B cell (primary cell): ENCODE measurements around the gene KIF1A.

Source experiments
- EZH2 ChIP-seq: IDR thresholded peaks from 2 replicates; pipeline ENCODE4 v1.6.1; 2012; ENCODE audit warnings: borderline replicate concordance, low read depth, mild to moderate bottlenecking, moderate library complexity, low read length; ENCODE audit not compliant: insufficient read depth, poor library complexity, severe bottlenecking
- TF ChIP-seq, protein P1 (sequence below): fragments of 200-600 bp; IDR thresholded peaks from one replicate; pipeline ENCODE4 v1.8.0; 2022; ENCODE audit warnings: antibody characterized with exemption, mild to moderate bottlenecking

DNA sequence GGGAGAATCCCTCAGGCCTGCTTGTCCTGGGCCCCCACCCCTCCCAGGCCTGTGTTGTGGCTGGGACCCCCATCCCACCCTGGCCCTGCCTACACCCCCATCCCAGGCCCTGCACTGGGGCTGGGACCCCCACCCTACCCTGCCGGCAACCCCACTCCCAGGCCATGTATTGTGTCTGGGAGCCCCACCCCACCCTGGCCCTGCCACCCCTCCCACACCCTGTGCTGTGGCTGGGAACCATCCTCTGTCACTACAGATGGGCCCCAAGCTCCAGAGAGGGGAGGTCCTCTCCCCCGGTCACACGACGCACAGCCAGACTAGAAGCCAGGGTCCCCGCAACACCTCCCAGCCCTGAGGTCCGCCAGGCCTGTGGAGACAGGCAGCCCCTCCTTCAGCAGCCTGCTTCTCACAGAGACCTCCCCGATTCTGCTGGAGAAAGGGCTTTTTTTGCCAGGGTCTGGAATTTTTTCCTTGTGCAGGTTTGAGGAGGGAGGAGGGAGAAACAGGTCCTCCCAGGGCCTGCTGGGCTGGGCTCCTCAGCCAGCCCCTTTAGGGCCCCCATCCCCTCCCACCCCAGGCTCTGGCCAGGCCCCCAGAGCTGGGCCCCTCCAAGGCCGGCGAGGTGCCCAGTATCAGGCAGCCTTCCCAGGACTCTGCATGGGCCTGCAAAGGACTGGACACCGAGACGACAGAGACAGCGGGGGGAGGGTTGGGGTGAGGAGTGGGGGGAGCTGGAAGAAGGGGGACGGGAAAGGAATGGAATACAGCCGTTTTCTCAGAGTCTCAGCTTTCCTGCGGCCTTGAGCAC, 28.0 kb downstream of the KIF1A start:
- TF ChIP-seq, protein P1, sequence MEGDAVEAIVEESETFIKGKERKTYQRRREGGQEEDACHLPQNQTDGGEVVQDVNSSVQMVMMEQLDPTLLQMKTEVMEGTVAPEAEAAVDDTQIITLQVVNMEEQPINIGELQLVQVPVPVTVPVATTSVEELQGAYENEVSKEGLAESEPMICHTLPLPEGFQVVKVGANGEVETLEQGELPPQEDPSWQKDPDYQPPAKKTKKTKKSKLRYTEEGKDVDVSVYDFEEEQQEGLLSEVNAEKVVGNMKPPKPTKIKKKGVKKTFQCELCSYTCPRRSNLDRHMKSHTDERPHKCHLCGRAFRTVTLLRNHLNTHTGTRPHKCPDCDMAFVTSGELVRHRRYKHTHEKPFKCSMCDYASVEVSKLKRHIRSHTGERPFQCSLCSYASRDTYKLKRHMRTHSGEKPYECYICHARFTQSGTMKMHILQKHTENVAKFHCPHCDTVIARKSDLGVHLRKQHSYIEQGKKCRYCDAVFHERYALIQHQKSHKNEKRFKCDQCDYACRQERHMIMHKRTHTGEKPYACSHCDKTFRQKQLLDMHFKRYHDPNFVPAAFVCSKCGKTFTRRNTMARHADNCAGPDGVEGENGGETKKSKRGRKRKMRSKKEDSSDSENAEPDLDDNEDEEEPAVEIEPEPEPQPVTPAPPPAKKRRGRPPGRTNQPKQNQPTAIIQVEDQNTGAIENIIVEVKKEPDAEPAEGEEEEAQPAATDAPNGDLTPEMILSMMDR: no peak
- TF ChIP-seq EZH2: no peak
